Endothelial cell of umbilical vein (primary cell): ENCODE results near the gene TSPAN17. TPM values are rescaled to one million over a fixed set of nuclear protein-coding genes. Genes with fewer than 3 reads are reported as not detected.

Experiments
- BruUV-seq: library from RNA; stranded (reverse); fragments of 400-500 nt; replicated peaks from 2 replicates; lab custom pipeline; 2021; lab: Mats Ljungman, UMichigan
- CTCF ChIA-PET: fragments of 300-600, 350-600 bp; sonication (Branson Sonifier 250); formaldehyde crosslinking; loops from one replicate; lab custom pipeline; 2021; ENCODE audit warnings: antibody characterized with exemption, inconsistent platforms; lab: Charles Lee
- POLR2A ChIA-PET: fragments of 300-600, 350-600 bp; sonication (Branson Sonifier 250); formaldehyde crosslinking; loops from one replicate; lab custom pipeline; 2021; ENCODE audit warnings: antibody characterized with exemption, inconsistent platforms; lab: Charles Lee
- DNase-seq: peaks from one replicate; pipeline ENCODE4 v3.0.0-alpha.2; 2011; ENCODE audit warnings: low read depth, low spot score
- FAIRE-seq: peaks from 2 replicates; lab custom pipeline; 2011; peaks lifted over from hg19 to GRCh38; lab: Jason Lieb, UNC
- H2AFZ ChIP-seq: 2 replicates; pipeline ENCODE4 v1.6.0; 2012; ENCODE audit warnings: low read depth, low read length, control low read depth, inconsistent platforms
- H3K27ac ChIP-seq: 2 replicates; pipeline ENCODE4 v1.5.1; 2011; ENCODE audit warnings: low read depth, mild to moderate bottlenecking, control low read depth, low read length, moderate library complexity; ENCODE audit not compliant: insufficient read depth
- H3K27me3 ChIP-seq, 2 experiments: 2 replicates each; pipeline versions ENCODE4 v1.6.0 to v1.6.1; 2011; ENCODE audit warnings: low read length in 2 of 2, mixed read lengths in 1 of 2; ENCODE audit not compliant: control insufficient read depth in 2 of 2, insufficient read depth in 2 of 2
- H3K36me3 ChIP-seq, 2 experiments: 2 replicates in 1 of 2; 3 replicates in 1 of 2; pipeline ENCODE4 v1.5.1; 2011; ENCODE audit warnings: low read length in 2 of 2, mild to moderate bottlenecking in 1 of 2, moderate library complexity in 1 of 2; ENCODE audit not compliant: control insufficient read depth in 2 of 2, insufficient read depth in 2 of 2; ENCODE audit errors: extremely low read depth in 1 of 2
- H3K4me1 ChIP-seq: 3 replicates; pipeline ENCODE4 v1.5.1; 2011; ENCODE audit warnings: mild to moderate bottlenecking, low read length; ENCODE audit not compliant: control insufficient read depth, insufficient read depth; ENCODE audit errors: extremely low read depth
- H3K4me2 ChIP-seq: 2 replicates; pipeline ENCODE4 v1.6.1; 2011; ENCODE audit warnings: low read length, control low read depth, mixed read lengths; ENCODE audit not compliant: insufficient read depth
- H3K4me3 ChIP-seq, 3 experiments: fragments of 200-600 bp in 1 of 3; sonication (generic), shearing (Covaris generic) in 1 of 3; replicated peaks in 1 of 3; 2 replicates each; pipeline ENCODE4 v1.5.1; 2011 to 2016; ENCODE audit warnings: control low read depth in 3 of 3, low read length in 3 of 3, mild to moderate bottlenecking in 2 of 3, inconsistent platforms in 1 of 3, low read depth in 1 of 3, moderate library complexity in 1 of 3; ENCODE audit not compliant: insufficient read depth in 1 of 3
- H3K79me2 ChIP-seq: 2 replicates; pipeline ENCODE4 v1.6.0; 2012; ENCODE audit warnings: low read length, inconsistent platforms; ENCODE audit not compliant: control insufficient read depth, insufficient read depth
- H3K9ac ChIP-seq: replicated peaks from 2 replicates; pipeline ENCODE3; 2011; ENCODE audit warnings: low read length, control low read depth; ENCODE audit not compliant: insufficient read depth; ENCODE audit errors: extremely low read depth
- H3K9me1 ChIP-seq: replicated peaks from 3 replicates; pipeline ENCODE4 v1.6.0; 2011; ENCODE audit warnings: mild to moderate bottlenecking, low read length; ENCODE audit not compliant: control insufficient read depth, insufficient read depth; ENCODE audit errors: extremely low read depth
- H3K9me3 ChIP-seq: replicated peaks from 2 replicates; pipeline ENCODE4 v1.5.1; 2012; ENCODE audit warnings: low read length, inconsistent platforms; ENCODE audit not compliant: control insufficient read depth, insufficient read depth
- H4K20me1 ChIP-seq: replicated peaks from 2 replicates; pipeline ENCODE3; 2011; ENCODE audit warnings: mild to moderate bottlenecking, low read length; ENCODE audit not compliant: control insufficient read depth, insufficient read depth; ENCODE audit errors: extremely low read depth
- CTCF ChIP-seq, 2 donors: IDR thresholded peaks; 1 replicate in 1 of 2; 2 replicates in 1 of 2; pipeline ENCODE4 v1.5.1; 2011; ENCODE audit warnings: low read length in 2 of 2, mild to moderate bottlenecking in 2 of 2, moderate library complexity in 2 of 2, control low read depth in 1 of 2, inconsistent platforms in 1 of 2, low read depth in 1 of 2; ENCODE audit not compliant: insufficient read depth in 1 of 2; ENCODE audit errors: extremely low read depth in 1 of 2
- EZH2 ChIP-seq: IDR thresholded peaks from 2 replicates; pipeline ENCODE4 v1.6.1; 2012; ENCODE audit warnings: borderline replicate concordance, low read depth, mild to moderate bottlenecking, moderate library complexity, low read length, inconsistent platforms; ENCODE audit not compliant: severe bottlenecking
- FOS ChIP-seq: IDR thresholded peaks from 2 replicates; pipeline ENCODE4 v1.6.1; 2011; ENCODE audit warnings: mild to moderate bottlenecking, low read length, moderate library complexity, borderline replicate concordance; ENCODE audit not compliant: insufficient read depth
- GATA2 ChIP-seq: IDR thresholded peaks from 2 replicates; pipeline ENCODE4 v1.7.0; 2011; ENCODE audit warnings: low read depth, mild to moderate bottlenecking, moderate library complexity, mixed read lengths, low read length; ENCODE audit not compliant: insufficient read length, insufficient read depth
- JUN ChIP-seq: IDR thresholded peaks from 2 replicates; pipeline ENCODE4 v1.6.1; 2011; ENCODE audit warnings: borderline replicate concordance, low read depth; ENCODE audit not compliant: insufficient read length, insufficient read depth
- MYC ChIP-seq: IDR thresholded peaks from one replicate; pipeline ENCODE4 v1.6.1; 2011; ENCODE audit warnings: mild to moderate bottlenecking, low read depth, low read length
- POLR2A ChIP-seq: IDR thresholded peaks from 2 replicates; pipeline ENCODE4 v1.6.1; 2012; ENCODE audit warnings: low read depth, mild to moderate bottlenecking, control low read depth, low read length
- POLR2AphosphoS5 ChIP-seq: IDR thresholded peaks from 2 replicates; pipeline ENCODE4 v1.6.1; 2012; ENCODE audit warnings: low read depth, mild to moderate bottlenecking, control low read depth, low read length, moderate library complexity; ENCODE audit not compliant: insufficient read depth
- dilution Hi-C: fragments of 300-500 bp; cut with MboI; formaldehyde crosslinking; loops from one replicate; pipeline ENCODE4 v1.15.0; 2019; ENCODE audit warnings: low sequenced_read_pairs; ENCODE audit not compliant: extremely low pct_ligation_motif_present
- intact Hi-C: fragments of 100-400 bp; cut with micrococcal nuclease; formaldehyde crosslinking; loops from one replicate; pipeline ENCODE4 v1.10.0; 2022
- polyA plus RNA-seq, 4 experiments: library from polyadenylated mRNA; depleted of rRNA in 3 of 4; stranded (reverse) in 3 of 4; unstranded in 1 of 4; fragments of >200 nt; gene quantifications; 2 replicates each; pipeline versions ENCODE4 v1.2.1 to v1.2.3, GENCODE V29; 2011 to 2012; ENCODE audit warnings: missing spikeins in 1 of 4
- total RNA-seq: library from RNA; stranded (reverse); gene quantifications from 2 replicates; pipeline ENCODE4 v1.2.3, GENCODE V29; 2021
- TF ChIP-seq, protein P1 (sequence below): IDR thresholded peaks from 2 replicates; pipeline ENCODE4 v1.6.1; 2011; ENCODE audit not compliant: insufficient read depth, insufficient read length

TSPAN17 gene
- total and polyA plus RNA-seq, 2 donors (not counting 3 experiments of a cell fraction or from before 2014, with no cell fraction given) = 55.9 to 73.3 TPM

GRCh38 chr5:176616511-176616910 is 30.8 kb upstream of the TSPAN17 start:
- POLR2A ChIA-PET = interaction anchor here (0.6 kb wide), 1 partner anchor 1602 kb away, joined by 3 read pairs; no protein-coding TSS in a partner anchor

More at GRCh38 chr5:176616511-176616910, 30.8 kb upstream of the TSPAN17 start:
- FAIRE-seq (no peak), DNase-seq (no peak)
- no peak for TF ChIP-seq JUN
- TF ChIP-seq FOS = no peak
- TF ChIP-seq POLR2A = no peak
- TF ChIP-seq EZH2 = no peak
- TF ChIP-seq, protein P1, sequence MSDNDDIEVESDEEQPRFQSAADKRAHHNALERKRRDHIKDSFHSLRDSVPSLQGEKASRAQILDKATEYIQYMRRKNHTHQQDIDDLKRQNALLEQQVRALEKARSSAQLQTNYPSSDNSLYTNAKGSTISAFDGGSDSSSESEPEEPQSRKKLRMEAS = no peak
- no peak for TF ChIP-seq GATA2
- no peak for TF ChIP-seq CTCF (IDR thresholded peaks at IDR 0.05; ENCODE audit: extremely low read depth in 1 of 2, insufficient read depth in 1 of 2, low read depth in 1 of 2, low read length in 2 of 2)
- no peak for TF ChIP-seq MYC
- TF ChIP-seq POLR2AphosphoS5 = no peak
- no peaks in the 10 kb centered on the region for H3K79me2 ChIP-seq
- H3K27me3 ChIP-seq = peaks cover 22 to 28% of the 10 kb centered on the region in 2 experiments
- H3K4me2 ChIP-seq = no peak overlapping the region
- no peak overlapping the region for H3K4me3 ChIP-seq
- no peak overlapping the region for H3K27ac ChIP-seq
- no peaks in the 10 kb centered on the region for H3K9me1 ChIP-seq
- H3K36me3 ChIP-seq = no peaks in the 10 kb centered on the region
- no peak overlapping the region for H3K9ac ChIP-seq
- dilution Hi-C loops (no loop called here), intact Hi-C loops (loop anchor here (10.0 kb wide), 1 partner anchor 172 kb away; the partner anchor contains the start of gene FAF2)
- CTCF ChIA-PET = no interaction called here
- H3K4me1 ChIP-seq = peaks cover 22% of the 10 kb centered on the region
- no TSS peak for BruUV-seq
- no peaks in the 10 kb centered on the region for H3K9me3 ChIP-seq
- no peak overlapping the region for H2AFZ ChIP-seq
- no peaks in the 10 kb centered on the region for H4K20me1 ChIP-seq
